WTC11 (cell line): ENCODE results near the gene MAPK14.

Experiments
- TF ChIP-seq, protein P1 (sequence below): fragments of 200-600 bp; IDR thresholded peaks from 2 replicates; pipeline ENCODE4 v1.8.0; 2022; ENCODE audit warnings: antibody characterized with exemption
- TF ChIP-seq, protein P2 (sequence below): sonication (generic); formaldehyde crosslinking; IDR thresholded peaks from 2 replicates; pipeline ENCODE4 v1.8.0; 2022; ENCODE audit warnings: mild to moderate bottlenecking, missing genetic modification reagents

DNA sequence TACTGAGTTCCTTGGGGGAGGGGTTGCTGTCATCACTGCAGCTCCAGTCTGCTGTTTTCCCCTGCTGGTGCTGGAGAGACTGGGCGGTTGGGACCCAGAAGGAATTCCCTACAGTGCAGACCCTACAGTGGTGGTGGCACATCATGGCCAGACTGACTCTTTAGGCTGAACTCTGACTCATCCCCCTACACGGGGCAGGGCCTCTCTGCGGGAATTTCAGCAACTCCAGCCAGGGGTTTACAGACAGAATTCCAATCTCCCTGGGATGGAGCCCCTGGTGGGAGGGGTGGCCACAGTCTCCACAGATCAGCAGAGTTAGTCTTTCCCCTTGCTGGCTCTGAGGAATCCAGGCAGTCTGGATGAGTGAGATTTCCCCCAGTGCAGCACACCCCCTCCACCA, 55.8 kb downstream of the MAPK14 start:
- TF ChIP-seq, protein P1, sequence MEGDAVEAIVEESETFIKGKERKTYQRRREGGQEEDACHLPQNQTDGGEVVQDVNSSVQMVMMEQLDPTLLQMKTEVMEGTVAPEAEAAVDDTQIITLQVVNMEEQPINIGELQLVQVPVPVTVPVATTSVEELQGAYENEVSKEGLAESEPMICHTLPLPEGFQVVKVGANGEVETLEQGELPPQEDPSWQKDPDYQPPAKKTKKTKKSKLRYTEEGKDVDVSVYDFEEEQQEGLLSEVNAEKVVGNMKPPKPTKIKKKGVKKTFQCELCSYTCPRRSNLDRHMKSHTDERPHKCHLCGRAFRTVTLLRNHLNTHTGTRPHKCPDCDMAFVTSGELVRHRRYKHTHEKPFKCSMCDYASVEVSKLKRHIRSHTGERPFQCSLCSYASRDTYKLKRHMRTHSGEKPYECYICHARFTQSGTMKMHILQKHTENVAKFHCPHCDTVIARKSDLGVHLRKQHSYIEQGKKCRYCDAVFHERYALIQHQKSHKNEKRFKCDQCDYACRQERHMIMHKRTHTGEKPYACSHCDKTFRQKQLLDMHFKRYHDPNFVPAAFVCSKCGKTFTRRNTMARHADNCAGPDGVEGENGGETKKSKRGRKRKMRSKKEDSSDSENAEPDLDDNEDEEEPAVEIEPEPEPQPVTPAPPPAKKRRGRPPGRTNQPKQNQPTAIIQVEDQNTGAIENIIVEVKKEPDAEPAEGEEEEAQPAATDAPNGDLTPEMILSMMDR = no peak
- TF ChIP-seq, protein P2, sequence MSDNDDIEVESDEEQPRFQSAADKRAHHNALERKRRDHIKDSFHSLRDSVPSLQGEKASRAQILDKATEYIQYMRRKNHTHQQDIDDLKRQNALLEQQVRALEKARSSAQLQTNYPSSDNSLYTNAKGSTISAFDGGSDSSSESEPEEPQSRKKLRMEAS (CRISPR knock-in tag) = no peak
